Fibroblast of skin of left quadriceps (primary cell): ENCODE data around the gene ACTR8.

Source experiments
- DNase-seq, 2 experiments: peaks; one replicate each; pipeline ENCODE4 v3.0.0-alpha.2; 2013; ENCODE audit warnings: low read depth in 2 of 2

Gene ACTR8

DNA sequence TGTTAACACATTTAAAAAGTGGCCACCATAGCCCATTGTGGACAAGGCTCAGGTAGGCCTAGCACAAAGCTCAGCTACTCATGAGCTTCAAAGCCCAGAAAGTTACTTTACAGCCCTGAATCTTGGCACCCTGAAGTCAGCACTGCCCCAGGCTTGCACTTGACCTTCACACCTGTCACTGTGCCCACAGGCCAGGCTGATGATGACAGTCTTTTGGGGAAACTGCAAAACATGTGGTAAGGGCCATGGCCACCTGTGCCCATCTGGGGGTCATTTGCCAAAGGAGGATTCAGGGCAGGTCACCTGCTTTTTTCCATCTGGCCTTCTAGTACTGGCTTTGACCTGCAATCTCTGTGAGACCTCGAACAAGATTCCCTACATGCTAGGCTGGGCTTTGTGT, 46.7 kb downstream of the ACTR8 start:
- DNase-seq: no peak

DNA sequence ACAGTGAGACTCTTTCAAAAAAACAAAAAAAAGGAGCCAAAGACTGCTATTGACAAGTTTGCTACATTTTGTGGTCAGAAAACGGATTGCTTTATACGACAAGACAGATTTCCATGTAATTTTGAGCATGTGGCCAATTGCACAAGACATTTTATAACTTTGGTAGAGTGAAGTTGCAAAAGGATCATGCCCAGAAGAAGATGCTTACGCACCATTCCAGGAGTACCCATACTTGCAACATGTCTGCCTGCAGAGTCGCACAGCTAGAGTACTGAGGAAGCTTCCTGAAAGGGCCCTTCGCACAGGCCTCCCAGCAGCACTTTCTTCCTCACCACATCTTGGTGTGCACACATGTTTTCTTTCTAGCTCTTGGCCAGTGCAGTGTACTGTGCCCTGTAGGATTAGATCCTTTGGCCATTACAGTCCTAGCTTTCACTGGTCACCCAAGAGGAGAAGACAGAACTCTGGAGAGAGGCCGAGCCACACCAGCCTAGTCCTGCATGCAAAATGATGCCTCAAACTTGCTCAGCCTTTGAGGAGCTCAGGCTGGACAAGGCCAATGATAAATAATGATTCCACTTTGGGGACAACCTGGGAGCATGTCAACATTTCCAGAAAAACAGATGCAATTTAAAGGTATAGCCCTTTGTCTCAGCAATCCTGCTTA, 47.4 kb downstream of the ACTR8 start:
- no peak for DNase-seq

GRCh38 chr3:53833700-53834099, 48.3 kb downstream of the ACTR8 start:
- DNase-seq: no peak

GRCh38 chr3:53833053-53833645, 48.8 kb downstream of the ACTR8 start:
- DNase-seq: no peak

DNA sequence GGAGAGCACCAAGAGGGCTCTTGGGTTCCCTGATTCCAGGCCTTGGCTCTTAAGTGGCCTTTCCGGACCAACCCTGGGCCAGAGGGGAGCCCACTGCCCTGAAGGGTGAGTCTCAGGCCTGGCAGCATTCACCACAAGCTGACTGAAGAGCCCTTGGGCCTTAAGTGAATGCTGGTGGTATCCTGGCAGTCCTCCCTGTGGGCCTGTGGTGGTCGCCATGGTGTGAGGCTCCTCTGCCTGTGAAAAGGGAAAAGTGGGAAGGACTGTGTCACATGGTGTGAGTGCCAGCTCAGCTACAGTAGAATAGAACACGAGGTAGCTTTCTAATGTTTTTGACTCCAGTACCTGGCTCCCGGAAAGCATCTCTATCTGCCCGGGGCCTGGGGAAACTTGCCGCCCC, 51.0 kb downstream of the ACTR8 start:
- no peak for DNase-seq

GRCh38 chr3:53829605-53830004, 52.3 kb downstream of the ACTR8 start:
- DNase-seq: no peak

DNA sequence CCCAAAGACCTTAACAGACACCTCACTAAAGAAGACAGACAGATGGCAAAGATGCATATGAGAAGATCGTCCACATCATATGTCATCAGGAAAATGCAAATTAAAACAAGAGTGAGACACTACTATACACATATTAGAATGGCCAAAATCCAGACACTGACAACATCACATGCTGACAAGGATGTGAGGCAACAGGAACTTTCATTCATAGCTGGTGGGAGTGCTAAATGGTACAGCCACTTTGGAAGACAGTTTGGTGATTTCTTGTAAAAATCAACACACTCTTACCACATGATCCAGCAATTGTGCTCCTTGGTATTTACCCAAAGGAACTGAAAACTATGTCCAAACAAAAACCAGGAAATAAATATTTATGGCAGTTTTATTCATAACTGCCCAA, 53.4 kb downstream of the ACTR8 start:
- no peak for DNase-seq

GRCh38 chr3:53826048-53826447, 55.9 kb downstream of the ACTR8 start:
- no peak for DNase-seq

- DNase-seq: no peak
Observed at GRCh38 chr3:53824795-53825194, 57.2 kb downstream of the ACTR8 start.

DNA sequence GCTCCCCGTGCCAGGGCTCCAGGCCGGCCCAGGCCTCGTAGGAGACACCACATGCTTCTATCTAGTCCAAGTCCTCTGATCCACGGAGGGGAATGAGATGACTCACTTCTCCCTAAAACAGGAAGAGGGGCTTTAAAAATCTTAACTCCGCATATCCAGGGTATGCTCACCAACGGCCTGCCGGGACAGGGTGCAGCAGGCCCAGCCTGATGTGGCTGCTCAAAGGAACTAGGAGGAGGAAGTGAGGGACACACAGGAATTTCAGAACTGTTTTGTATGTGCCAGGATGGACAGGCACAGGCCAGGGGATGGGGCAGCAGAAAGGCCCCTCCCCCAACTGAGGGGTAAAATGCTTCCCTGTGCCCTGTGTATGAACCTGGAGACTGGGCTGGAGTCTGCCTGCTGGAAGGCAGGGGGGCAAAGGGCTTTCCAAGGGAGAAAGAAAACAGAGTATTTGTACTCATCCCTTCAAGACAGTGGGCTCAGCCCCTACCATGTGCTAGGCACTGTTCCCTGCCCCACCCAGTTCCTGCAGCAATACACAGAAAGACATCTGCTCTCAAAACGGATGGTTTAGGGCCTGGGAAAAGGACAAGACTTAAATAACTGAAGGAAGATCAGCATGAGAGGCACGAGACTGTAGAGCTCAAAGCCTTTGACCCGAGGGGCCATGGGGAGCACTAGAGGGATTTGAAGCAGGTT, 57.8 kb downstream of the ACTR8 start:
- no peak for DNase-seq

DNA sequence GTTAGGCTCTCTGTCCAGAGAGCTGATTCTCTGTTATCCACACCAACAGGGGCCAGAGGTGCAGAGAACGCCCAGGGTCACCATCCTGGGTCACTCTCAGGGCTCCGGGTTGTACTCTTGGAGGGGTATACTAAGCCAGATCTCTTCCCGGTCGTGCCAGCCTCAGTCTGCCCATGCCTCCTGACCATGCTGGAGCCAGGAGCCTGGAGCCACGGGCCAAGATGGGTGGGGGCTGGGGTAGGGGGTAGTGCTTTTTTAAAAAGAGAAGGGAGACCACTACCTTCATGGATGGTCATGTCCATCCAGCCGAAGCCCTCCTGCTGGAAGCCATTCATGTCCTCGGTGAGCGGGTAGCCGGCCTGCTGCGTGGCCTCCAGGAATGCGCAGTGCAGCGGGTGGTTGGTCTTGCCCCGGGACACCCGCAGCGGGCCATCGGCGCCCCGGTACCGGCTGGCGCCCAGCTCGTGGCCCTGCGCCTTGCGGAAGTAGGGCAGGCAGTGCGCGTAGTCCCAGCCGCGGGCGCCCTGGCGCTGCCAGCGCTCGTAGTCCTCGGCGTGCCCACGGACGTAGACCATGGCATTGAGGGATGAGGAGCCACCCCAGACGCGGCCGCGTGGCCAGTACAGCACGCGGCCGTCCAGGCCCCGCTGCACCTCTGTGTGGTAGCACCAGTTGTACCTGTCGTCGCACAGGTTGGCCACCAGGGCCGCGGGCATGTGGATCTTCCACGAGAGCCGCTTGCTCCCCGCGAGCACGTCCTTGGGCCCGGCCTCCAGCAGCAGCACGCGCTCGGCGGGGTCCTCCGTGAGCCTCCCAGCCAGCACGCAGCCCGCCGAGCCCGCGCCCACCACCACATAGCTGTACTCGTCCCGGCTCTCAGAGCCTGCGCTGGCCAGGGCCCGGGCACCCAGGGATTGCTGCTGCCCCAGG, 58.7 kb downstream of the ACTR8 start:
- DNase-seq: no peak

DNA sequence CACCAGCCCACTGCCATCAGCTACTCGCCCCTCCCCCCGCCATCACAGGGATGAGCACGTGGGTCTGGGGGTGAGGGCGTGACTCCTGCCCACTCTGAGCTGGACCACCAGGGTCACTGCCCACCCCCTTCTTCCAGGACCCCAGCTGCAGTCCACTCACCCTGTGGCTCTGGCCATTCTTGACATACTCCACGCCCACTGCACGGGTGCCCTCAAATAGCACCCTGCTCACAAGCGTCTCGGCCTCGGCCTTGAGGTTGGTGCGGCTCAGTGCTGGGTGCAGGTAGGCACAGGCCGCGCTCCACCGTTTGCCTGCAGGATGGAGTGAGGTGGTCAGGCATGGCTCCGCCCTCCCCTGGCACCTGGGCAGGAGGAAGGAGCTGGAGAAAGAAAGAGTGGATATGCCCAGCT, 59.6 kb downstream of the ACTR8 start:
- no peak for DNase-seq

- DNase-seq: no peak
Observed at GRCh38 chr3:53821631-53822121, 60.3 kb downstream of the ACTR8 start.

- DNase-seq: no peak
Observed at GRCh38 chr3:53820756-53821580, 61.0 kb downstream of the ACTR8 start.

DNA sequence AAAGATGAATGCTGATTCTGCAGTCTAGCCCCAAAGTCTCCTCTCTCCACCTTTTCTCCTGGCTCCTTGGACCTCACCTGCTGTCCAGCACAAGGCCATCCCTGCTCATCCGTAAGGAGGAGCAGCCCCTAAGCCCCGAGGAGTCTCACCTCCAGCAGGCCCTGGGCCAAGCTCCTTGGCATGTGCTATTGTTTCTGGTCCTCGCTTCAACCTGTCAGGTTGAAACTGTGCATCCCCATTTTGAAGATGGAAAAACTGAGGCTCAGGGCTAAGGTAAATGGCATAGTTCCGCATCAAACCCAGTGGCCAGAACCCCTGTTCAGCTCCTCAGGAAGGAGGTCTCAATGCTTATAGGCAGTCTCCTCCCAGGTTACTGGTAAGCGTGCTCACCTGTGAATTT, 61.9 kb downstream of the ACTR8 start:
- DNase-seq: no peak

DNA sequence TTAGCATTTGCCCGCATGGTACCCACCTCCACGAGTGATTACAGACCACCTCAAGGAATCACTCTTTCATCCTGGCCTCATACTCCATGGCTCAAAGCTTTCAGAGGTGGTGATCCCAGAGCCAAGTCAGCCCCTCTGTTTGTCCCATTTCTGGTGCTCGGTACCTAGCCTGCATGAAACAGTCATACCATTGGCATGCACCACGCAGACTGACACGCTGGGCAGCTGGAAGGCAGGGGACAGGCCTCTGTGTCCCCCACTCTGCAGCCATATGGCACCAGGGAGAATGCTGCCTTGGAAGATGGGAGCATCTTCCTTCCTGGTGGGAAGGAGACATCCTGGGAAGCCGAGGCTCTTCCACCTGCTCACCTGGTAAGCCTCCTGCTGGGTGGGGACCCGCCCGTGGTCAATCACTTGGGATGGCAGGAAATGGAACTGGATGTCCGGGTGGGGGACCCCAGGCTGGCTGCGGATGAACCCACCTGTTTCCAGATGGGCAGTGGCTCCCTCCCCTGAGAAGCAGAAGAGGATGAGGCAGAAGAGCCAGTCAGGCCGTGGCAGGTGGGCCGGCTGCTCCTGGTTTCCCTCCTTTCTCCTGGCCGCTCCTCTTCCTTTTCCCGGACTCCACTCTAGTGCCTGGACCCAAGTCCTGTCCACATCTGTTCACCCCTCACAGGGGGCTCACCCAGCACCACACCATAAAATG, 62.6 kb downstream of the ACTR8 start:
- DNase-seq: no peak

GRCh38 chr3:53818221-53819162, 63.5 kb downstream of the ACTR8 start:
- DNase-seq: no peak

- no peak for DNase-seq
Observed at GRCh38 chr3:53817809-53818208, 64.1 kb downstream of the ACTR8 start.

DNA sequence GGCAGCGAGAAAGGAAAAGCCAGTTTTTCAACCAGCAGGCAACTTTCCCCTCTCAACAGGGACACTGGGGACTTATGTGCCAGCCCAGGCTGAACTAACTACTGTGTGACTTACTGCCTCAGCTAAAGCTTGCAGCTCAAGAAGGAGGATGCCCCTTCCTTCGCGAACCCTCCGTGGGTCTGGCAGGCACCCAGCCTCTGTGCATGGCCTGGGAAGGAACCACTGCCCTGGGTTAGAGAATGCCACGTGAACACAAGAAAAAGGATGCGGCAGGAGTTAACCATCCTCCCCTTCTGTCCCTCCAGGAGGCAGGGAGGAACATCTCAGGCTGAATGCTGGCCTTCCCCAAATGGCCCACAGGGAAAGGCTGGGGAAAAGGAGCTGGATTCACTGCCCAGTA, 64.7 kb downstream of the ACTR8 start:
- no peak for DNase-seq
